RWPE1 (cell line): ENCODE results near the gene JDP2.

Experiments
- CTCF ChIA-PET: fragments of 350-600 bp; sonication (Branson Sonifier 250); formaldehyde crosslinking; extraction: SDS; loops from one replicate; lab custom pipeline; 2021; lab: Yijun Ruan, JAX
- POLR2A ChIA-PET: fragments of 400-600 bp; formaldehyde crosslinking; extraction: SDS; loops from one replicate; lab custom pipeline; 2020; ENCODE audit warnings: antibody characterized with exemption; ENCODE audit not compliant: low non-redundant PET; lab: Yijun Ruan, JAX
- DNase-seq: peaks from one replicate; pipeline ENCODE4 v3.0.0; 2012; ENCODE audit warnings: low spot score
- H3K27ac ChIP-seq: fragments of 450-650 bp; 2 replicates; pipeline ENCODE4 v1.5.1; 2017
- CTCF ChIP-seq: fragments of 450-650 bp; conservative IDR thresholded peaks from 2 replicates; pipeline ENCODE4 v1.5.1; 2017; ENCODE audit warnings: low read depth, mild to moderate bottlenecking

Gene JDP2

GRCh38 chr14:75477881-75478280 is 50.1 kb downstream of the JDP2 start:
- POLR2A ChIA-PET, result no interaction called here
- H3K27ac ChIP-seq, result no peak overlapping the region
- TF ChIP-seq CTCF, result no peak
- no peak for DNase-seq
- CTCF ChIA-PET, result interaction anchor here (0.6 to 1.7 kb wide), 2 partner anchors 11 to 139 kb away, joined by 3 to 4 read pairs; no protein-coding TSS in a partner anchor

- no peak for TF ChIP-seq CTCF
- ChIA-PET CTCF (interaction anchor here (2.3 kb wide), 1 partner anchor 9 kb away, joined by 9 read pairs; no protein-coding TSS in a partner anchor), POLR2A (no interaction called here)
- no peak for DNase-seq
- no peak overlapping the region for H3K27ac ChIP-seq
These were observed 52.2 kb downstream of the JDP2 start for GRCh38 chr14:75479770-75480600.

- ChIA-PET CTCF (no interaction called here), POLR2A (no interaction called here)
- DNase-seq, result no peak
- no peak for TF ChIP-seq CTCF
- no peak overlapping the region for H3K27ac ChIP-seq
These were observed 54.5 kb downstream of the JDP2 start for GRCh38 chr14:75482366-75482765.

GRCh38 chr14:75484711-75485429 is 57.0 kb downstream of the JDP2 start:
- no peak for TF ChIP-seq CTCF
- no peak for DNase-seq
- no peak overlapping the region for H3K27ac ChIP-seq
- CTCF ChIA-PET, result interaction anchor here (0.6 kb wide), 1 partner anchor 174 kb away, joined by 3 read pairs; no protein-coding TSS in a partner anchor
- POLR2A ChIA-PET, result no interaction called here

- no peak overlapping the region for H3K27ac ChIP-seq
- TF ChIP-seq CTCF, result no peak
- CTCF ChIA-PET, result no interaction called here
- DNase-seq, result no peak
- POLR2A ChIA-PET, result no interaction called here
These were observed 58.5 kb downstream of the JDP2 start for GRCh38 chr14:75486318-75486717.

- POLR2A ChIA-PET, result interaction anchor here (0.5 kb wide), 1 partner anchor 11 kb away, joined by 6 read pairs; no protein-coding TSS in a partner anchor
These were observed 59.4 kb downstream of the JDP2 start for GRCh38 chr14:75487155-75487671.

More at GRCh38 chr14:75487155-75487671, 59.4 kb downstream of the JDP2 start:
- CTCF ChIA-PET, result interaction anchor here (0.7 to 2.8 kb wide), 4 partner anchors 66 to 198 kb away, joined by 3 to 34 read pairs (median 3); no protein-coding TSS in a partner anchor
- no peak for TF ChIP-seq CTCF
- no peak overlapping the region for H3K27ac ChIP-seq
- peak; percentile 74 for DNase-seq
